ENCODE results near the gene ANTXR1. TPM values are rescaled to one million over a fixed set of nuclear protein-coding genes. Genes with fewer than 3 reads are reported as not detected.
"Not testable (repeated sequence)": the region's sequence is repeated elsewhere in the genome, so short reads cannot be mapped to it uniquely, and the experiment has no call there.

Gene ANTXR1
- total RNA-seq, 1 donor from 2014 or later: not detected

GRCh38 chr2:69174211-69174610 is 161.2 kb downstream of the ANTXR1 start:
- intact Hi-C loops (cut with micrococcal nuclease); H3K36me3 Mint-ChIP-seq (ENCODE audit: low read depth); H3K9me3 Mint-ChIP-seq; H3K4me1 Mint-ChIP-seq (ENCODE audit: low read depth); H3K27ac Mint-ChIP-seq; DNase-seq (ENCODE audit: low spot score); H3K4me3 Mint-ChIP-seq (ENCODE audit: low read depth): not testable (repeated sequence)
- peaks cover 28% of the 10 kb centered on the region for H3K27me3 Mint-ChIP-seq (ENCODE audit: low read depth)

GRCh38 chr2:69175790-69176715 is 163.1 kb downstream of the ANTXR1 start:
- Mint-ChIP-seq H3K9me3 (no peaks in the 10 kb centered on the region), H3K4me3 (ENCODE audit: low read depth) (no peak overlapping the region), H3K27ac (no peak overlapping the region), H3K4me1 (ENCODE audit: low read depth) (peaks cover 8% of the 10 kb centered on the region), H3K36me3 (ENCODE audit: low read depth) (no peaks in the 10 kb centered on the region), H3K27me3 (ENCODE audit: low read depth) (peaks cover 28% of the 10 kb centered on the region)
- intact Hi-C loops (cut with micrococcal nuclease): no loop called here
- DNase-seq (ENCODE audit: low spot score): no peak

- Mint-ChIP-seq H3K4me1 (ENCODE audit: low read depth) (peaks cover 8% of the 10 kb centered on the region), H3K27me3 (ENCODE audit: low read depth) (peaks cover 27% of the 10 kb centered on the region), H3K36me3 (ENCODE audit: low read depth) (no peaks in the 10 kb centered on the region), H3K27ac (no peak overlapping the region), H3K9me3 (no peaks in the 10 kb centered on the region), H3K4me3 (ENCODE audit: low read depth) (no peak overlapping the region)
- intact Hi-C loops (cut with micrococcal nuclease): no loop called here
- no peak for DNase-seq (ENCODE audit: low spot score)
Measured at GRCh38 chr2:69177063-69177771, 164.2 kb downstream of the ANTXR1 start.

DNA sequence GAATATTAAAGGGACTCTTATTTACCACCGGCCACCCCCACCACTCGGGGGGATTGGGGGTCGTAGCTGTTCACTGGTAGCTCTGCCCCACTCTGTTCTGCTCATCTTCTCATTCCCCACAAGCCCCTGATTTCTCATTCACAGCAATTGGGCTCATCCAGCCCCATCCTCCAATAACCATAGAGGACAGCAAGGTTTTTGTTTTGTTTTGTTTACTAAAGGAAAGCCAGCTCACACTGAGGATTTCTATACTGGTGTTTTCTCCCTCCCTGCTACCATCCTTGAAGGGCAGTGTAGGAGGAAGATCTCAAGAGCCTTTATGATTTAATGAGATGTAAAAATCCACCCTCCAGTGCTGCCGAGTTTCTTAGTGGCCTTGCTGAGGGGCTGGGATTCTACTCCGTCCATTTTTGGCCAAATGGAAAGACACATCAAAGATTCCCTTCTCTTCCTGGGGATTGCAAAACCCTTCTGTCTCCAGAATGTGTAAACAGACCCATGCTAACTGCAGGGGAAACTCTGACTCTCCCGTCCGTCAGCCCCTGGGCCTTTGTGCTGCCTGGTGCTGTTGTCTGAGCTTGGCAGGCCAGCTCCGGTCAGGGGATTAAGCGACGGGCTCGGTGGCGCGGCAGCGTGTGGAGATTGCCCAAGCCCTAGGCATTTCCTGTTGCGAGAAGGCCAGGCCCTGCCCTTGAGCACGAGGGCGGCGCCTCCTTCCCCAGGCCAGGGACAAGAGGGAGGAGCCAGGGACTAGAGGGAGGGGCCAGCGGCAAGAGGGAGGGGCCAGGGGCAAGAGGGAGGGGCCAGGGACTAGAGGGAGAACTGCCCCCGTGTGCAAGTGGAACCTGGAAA is 165.0 kb downstream of the ANTXR1 start:
- Mint-ChIP-seq H3K4me1 (ENCODE audit: low read depth) (peaks cover 8% of the 10 kb centered on the region), H3K36me3 (ENCODE audit: low read depth) (no peaks in the 10 kb centered on the region), H3K27me3 (ENCODE audit: low read depth) (peaks cover 25% of the 10 kb centered on the region), H3K27ac (no peak overlapping the region), H3K9me3 (no peaks in the 10 kb centered on the region), H3K4me3 (ENCODE audit: low read depth) (no peak overlapping the region)
- no peak for DNase-seq (ENCODE audit: low spot score)
- intact Hi-C loops (cut with micrococcal nuclease): no loop called here

- peaks cover 8% of the 10 kb centered on the region for H3K4me1 Mint-ChIP-seq (ENCODE audit: low read depth)
- intact Hi-C loops (cut with micrococcal nuclease): no loop called here
Measured at GRCh38 chr2:69178756-69179155, 165.8 kb downstream of the ANTXR1 start.

DNA sequence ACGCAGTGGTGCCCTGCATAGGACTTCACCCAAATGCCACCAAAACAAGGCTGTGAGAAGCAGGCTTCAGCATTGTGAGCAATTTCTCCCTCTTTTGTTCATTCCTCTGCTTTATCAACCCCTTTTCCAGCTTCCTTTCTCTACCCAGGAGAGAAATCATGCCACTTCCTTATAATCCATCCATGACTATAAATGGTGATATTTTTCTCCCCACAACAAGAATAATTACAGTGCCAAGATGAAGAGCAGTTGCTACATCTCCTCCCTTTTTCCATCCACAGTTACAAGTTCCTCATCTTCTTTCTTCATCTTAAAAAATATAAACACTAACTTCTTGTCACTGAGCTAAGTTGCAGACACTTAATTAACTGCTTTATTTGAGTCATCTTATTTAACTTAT is 167.2 kb downstream of the ANTXR1 start:
- H3K4me3 Mint-ChIP-seq (ENCODE audit: low read depth): no peak overlapping the region
- H3K27me3 Mint-ChIP-seq (ENCODE audit: low read depth): peaks cover 23% of the 10 kb centered on the region
- H3K9me3 Mint-ChIP-seq: no peaks in the 10 kb centered on the region
- peaks cover 8% of the 10 kb centered on the region for H3K4me1 Mint-ChIP-seq (ENCODE audit: low read depth)
- intact Hi-C loops (cut with micrococcal nuclease): no loop called here
- DNase-seq (ENCODE audit: low spot score): no peak
- no peaks in the 10 kb centered on the region for H3K36me3 Mint-ChIP-seq (ENCODE audit: low read depth)
- no peak overlapping the region for H3K27ac Mint-ChIP-seq

More at GRCh38 chr2:69178756-69179155, 165.8 kb downstream of the ANTXR1 start:
- no peak for DNase-seq (ENCODE audit: low spot score)
- Mint-ChIP-seq H3K9me3 (no peaks in the 10 kb centered on the region), H3K4me3 (ENCODE audit: low read depth) (no peak overlapping the region), H3K27ac (no peak overlapping the region), H3K27me3 (ENCODE audit: low read depth) (peaks cover 25% of the 10 kb centered on the region), H3K36me3 (ENCODE audit: low read depth) (no peaks in the 10 kb centered on the region)

DNA sequence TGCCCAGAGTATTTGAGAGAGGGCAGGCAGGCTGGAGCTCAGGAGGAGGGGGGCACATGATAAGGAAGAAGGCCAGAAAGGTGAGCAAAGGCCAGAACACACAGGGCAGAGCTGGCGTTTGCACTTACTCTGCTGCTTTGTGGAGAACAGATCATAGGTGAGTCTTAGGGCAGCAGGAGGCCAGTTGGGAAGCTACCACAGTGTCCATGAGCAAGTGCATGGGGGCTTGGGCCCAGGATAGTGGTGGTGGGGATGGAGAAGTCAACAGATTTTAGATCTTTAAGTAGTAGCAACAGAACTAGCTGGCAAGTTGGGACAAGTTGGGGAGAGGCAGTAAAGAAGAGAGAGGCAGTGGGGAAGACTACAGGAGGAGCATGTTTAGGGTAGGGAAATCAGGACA is 168.0 kb downstream of the ANTXR1 start:
- Mint-ChIP-seq H3K4me3 (ENCODE audit: low read depth) (no peak overlapping the region), H3K27me3 (ENCODE audit: low read depth) (peaks cover 21% of the 10 kb centered on the region), H3K4me1 (ENCODE audit: low read depth) (peaks cover 8% of the 10 kb centered on the region), H3K9me3 (no peaks in the 10 kb centered on the region), H3K27ac (no peak overlapping the region), H3K36me3 (ENCODE audit: low read depth) (no peaks in the 10 kb centered on the region)
- no peak for DNase-seq (ENCODE audit: low spot score)
- intact Hi-C loops (cut with micrococcal nuclease): no loop called here

GRCh38 chr2:69181806-69182427 is 168.9 kb downstream of the ANTXR1 start:
- H3K4me3 Mint-ChIP-seq (ENCODE audit: low read depth): no peak overlapping the region

DNA sequence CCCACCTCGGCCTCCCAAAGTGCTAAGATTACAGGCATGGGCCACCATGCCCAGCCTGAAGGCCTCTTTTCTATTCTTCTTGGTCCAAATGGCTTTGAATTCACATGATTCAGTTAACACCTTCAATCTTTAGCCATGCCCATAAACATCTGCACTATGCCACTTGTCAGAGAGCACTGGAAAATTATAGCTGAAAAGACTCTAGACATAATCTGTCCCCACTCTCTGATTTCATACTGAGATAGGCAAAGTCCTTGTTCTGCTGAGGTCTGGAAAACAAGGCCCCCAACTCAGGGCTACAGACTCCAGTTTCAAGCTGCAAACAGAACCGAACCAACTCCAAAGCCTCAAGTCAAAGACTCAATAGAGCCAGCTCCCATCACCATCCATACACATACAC is 170.7 kb downstream of the ANTXR1 start:
- Mint-ChIP-seq H3K9me3 (no peaks in the 10 kb centered on the region), H3K4me3 (ENCODE audit: low read depth) (no peak overlapping the region), H3K36me3 (ENCODE audit: low read depth) (no peaks in the 10 kb centered on the region), H3K27me3 (ENCODE audit: low read depth) (peaks cover 10% of the 10 kb centered on the region), H3K27ac (no peak overlapping the region), H3K4me1 (ENCODE audit: low read depth) (no peaks in the 10 kb centered on the region)
- intact Hi-C loops (cut with micrococcal nuclease): no loop called here
- DNase-seq (ENCODE audit: low spot score): no peak

More at GRCh38 chr2:69181806-69182427, 168.9 kb downstream of the ANTXR1 start:
- H3K36me3 Mint-ChIP-seq (ENCODE audit: low read depth): no peaks in the 10 kb centered on the region
- H3K27me3 Mint-ChIP-seq (ENCODE audit: low read depth): peaks cover 15% of the 10 kb centered on the region
- intact Hi-C loops (cut with micrococcal nuclease): no loop called here
- DNase-seq (ENCODE audit: low spot score): no peak
- no peak overlapping the region for H3K27ac Mint-ChIP-seq
- peaks cover 6% of the 10 kb centered on the region for H3K4me1 Mint-ChIP-seq (ENCODE audit: low read depth)
- H3K9me3 Mint-ChIP-seq: no peaks in the 10 kb centered on the region

DNA sequence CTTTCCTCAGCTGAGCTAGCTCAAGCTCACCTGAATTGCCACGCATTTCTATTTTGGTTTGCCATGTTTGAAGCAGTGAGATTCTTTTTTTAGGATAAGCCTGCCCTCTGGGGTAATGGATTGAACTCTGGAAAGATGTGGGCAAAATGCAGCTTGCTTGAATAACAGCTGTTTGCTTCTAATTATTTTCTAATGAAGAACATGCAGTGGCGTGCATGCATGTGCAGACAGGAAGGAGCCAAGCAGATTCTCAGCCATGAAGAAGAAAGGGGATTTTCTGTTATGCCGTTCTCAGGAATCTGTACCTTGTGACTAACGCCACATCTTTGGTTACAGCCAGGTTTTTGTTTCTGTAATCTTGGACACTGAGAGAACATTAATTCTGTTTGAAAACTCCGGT is 171.2 kb downstream of the ANTXR1 start:
- H3K27ac Mint-ChIP-seq: no peak overlapping the region
- H3K27me3 Mint-ChIP-seq (ENCODE audit: low read depth): peaks cover 14% of the 10 kb centered on the region
- no peaks in the 10 kb centered on the region for H3K4me1 Mint-ChIP-seq (ENCODE audit: low read depth)
- no peak for DNase-seq (ENCODE audit: low spot score)
- no peaks in the 10 kb centered on the region for H3K36me3 Mint-ChIP-seq (ENCODE audit: low read depth)
- no peak overlapping the region for H3K4me3 Mint-ChIP-seq (ENCODE audit: low read depth)
- no peaks in the 10 kb centered on the region for H3K9me3 Mint-ChIP-seq
- intact Hi-C loops (cut with micrococcal nuclease): no loop called here

GRCh38 chr2:69185807-69186206 is 172.8 kb downstream of the ANTXR1 start:
- H3K4me3 Mint-ChIP-seq (ENCODE audit: low read depth): no peak overlapping the region
- H3K27me3 Mint-ChIP-seq (ENCODE audit: low read depth): peaks cover 19% of the 10 kb centered on the region
- no peaks in the 10 kb centered on the region for H3K9me3 Mint-ChIP-seq
- no peaks in the 10 kb centered on the region for H3K4me1 Mint-ChIP-seq (ENCODE audit: low read depth)
- intact Hi-C loops (cut with micrococcal nuclease): no loop called here
- DNase-seq (ENCODE audit: low spot score): no peak
- H3K27ac Mint-ChIP-seq: no peak overlapping the region
- H3K36me3 Mint-ChIP-seq (ENCODE audit: low read depth): no peaks in the 10 kb centered on the region

- no peaks in the 10 kb centered on the region for H3K9me3 Mint-ChIP-seq
- H3K36me3 Mint-ChIP-seq (ENCODE audit: low read depth): no peaks in the 10 kb centered on the region
- H3K4me1 Mint-ChIP-seq (ENCODE audit: low read depth): no peaks in the 10 kb centered on the region
- H3K27me3 Mint-ChIP-seq (ENCODE audit: low read depth): peaks cover 22% of the 10 kb centered on the region
- intact Hi-C loops (cut with micrococcal nuclease): no loop called here
- no peak overlapping the region for H3K4me3 Mint-ChIP-seq (ENCODE audit: low read depth)
- H3K27ac Mint-ChIP-seq: no peak overlapping the region
- DNase-seq (ENCODE audit: low spot score): no peak
Measured at GRCh38 chr2:69186614-69187013, 173.6 kb downstream of the ANTXR1 start.
